ENCODE data around the gene MYBBP1A. TPM values are rescaled to one million over a fixed set of nuclear protein-coding genes. Genes with fewer than 3 reads are reported as not detected.

Gene MYBBP1A
- total and polyA plus RNA-seq, 2 of the 13 experiments (the other 11 are each of a cell fraction or from before 2014, with no cell fraction given): 18.6 to 54.8 TPM

- 0 out of 2 replicates have a peak, but pooled peaks have one; percentile 53 for TF ChIP-seq ZNF724P (CRISPR knock-in tag; IDR thresholded peaks at IDR 0.05; ENCODE audit: borderline replicate concordance)
- TF ChIP-seq NR0B2 (CRISPR knock-in tag; IDR thresholded peaks at IDR 0.05): peak; percentile 85
- peak; percentile 93 for TF ChIP-seq AHR (CRISPR knock-in tag; IDR thresholded peaks at IDR 0.05)
- TF ChIP-seq MZF1 (CRISPR knock-in tag; IDR thresholded peaks at IDR 0.05; ENCODE audit: borderline replicate concordance): no peak
- peak; percentile 96 for TF ChIP-seq SRY (CRISPR knock-in tag; IDR thresholded peaks at IDR 0.05)
- TF ChIP-seq ZNF780A (CRISPR knock-in tag; IDR thresholded peaks at IDR 0.05): no peak
- no peak for TF ChIP-seq TCF12 (IDR thresholded peaks at IDR 0.05)
- TF ChIP-seq TCF12 (CRISPR knock-in tag; IDR thresholded peaks at IDR 0.05): no peak
- 0 out of 2 replicates have a peak, but pooled peaks have one; percentile 47 for TF ChIP-seq TFDP2 (CRISPR knock-in tag; IDR thresholded peaks at IDR 0.05)
- no peak for TF ChIP-seq MAZ (IDR thresholded peaks at IDR 0.05; ENCODE audit: borderline replicate concordance, low read depth, low read length)
- TF ChIP-seq MAZ (CRISPR knock-in tag; IDR thresholded peaks at IDR 0.05; ENCODE audit: low read depth): peak; percentile 83
- no peak for TF ChIP-seq TAF15 (IDR thresholded peaks at IDR 0.05; ENCODE audit: low read depth, low read length, poor library complexity, severe bottlenecking)
- peak; percentile 86; the same call in 1 of the 2 replicates for TF ChIP-seq ZNF891 (CRISPR knock-in tag; IDR thresholded peaks at IDR 0.05)
- TF ChIP-seq GZF1 (CRISPR knock-in tag; IDR thresholded peaks at IDR 0.05): 0 out of 2 replicates have a peak, but pooled peaks have one; percentile 79
- peak; percentile 75 for TF ChIP-seq KAT8 (CRISPR knock-in tag; IDR thresholded peaks at IDR 0.05)
- no peak for TF ChIP-seq HNRNPK (IDR thresholded peaks at IDR 0.05; ENCODE audit: low read depth, low read length, poor library complexity, severe bottlenecking)
- no peak for TF ChIP-seq RORA (CRISPR knock-in tag; IDR thresholded peaks at IDR 0.05)
- no peak for TF ChIP-seq RFX3 (CRISPR knock-in tag; IDR thresholded peaks at IDR 0.05)
- TF ChIP-seq ZNF777 (CRISPR knock-in tag; IDR thresholded peaks at IDR 0.05): 0 out of 2 replicates have a peak, but pooled peaks have one; percentile 45
- no peak for TF ChIP-seq RBFOX2 (IDR thresholded peaks at IDR 0.05; ENCODE audit: low read depth, low read length)
- TF ChIP-seq NR2F2 (IDR thresholded peaks at IDR 0.05; ENCODE audit: borderline replicate concordance, low read depth): peak; percentile 90
- no peak for TF ChIP-seq ZSCAN22 (CRISPR knock-in tag; IDR thresholded peaks at IDR 0.05)
- TF ChIP-seq ZNF576 (CRISPR knock-in tag; IDR thresholded peaks at IDR 0.05): no peak
- no peak for TF ChIP-seq FOXO4 (CRISPR knock-in tag; conservative IDR thresholded peaks at IDR 0.05)
- TF ChIP-seq SAFB2 (CRISPR knock-in tag; IDR thresholded peaks at IDR 0.05; ENCODE audit: borderline replicate concordance, low read depth): peak; percentile 52; the same call in 1 of the 2 replicates
- no peak for TF ChIP-seq AKAP8 (CRISPR knock-in tag; IDR thresholded peaks at IDR 0.05)
- TF ChIP-seq PAWR (CRISPR knock-in tag; IDR thresholded peaks at IDR 0.05; ENCODE audit: borderline replicate concordance): no peak
- no peak for TF ChIP-seq POLR2AphosphoS2 (IDR thresholded peaks at IDR 0.05; ENCODE audit: low read depth, low read length)
Measured at GRCh38 chr17:4492721-4493561, 62.2 kb downstream of the MYBBP1A start (continued).
